GM12878 (cell line): ENCODE data around the gene SSBP3. TPM values are rescaled to one million over a fixed set of nuclear protein-coding genes. Genes with fewer than 3 reads are reported as not detected.

Experiments
- ATAC-seq: fragments of 200-7000 bp; cut with Tn5 transposase; 3 replicates; pipeline ENCODE4 v1.9.1; 2020; ENCODE audit warnings: mild to moderate bottlenecking, moderate library complexity
- BruUV-seq: library from RNA; stranded (reverse); fragments of 400-500 nt; replicated peaks from 2 replicates; lab custom pipeline; 2021; lab: Mats Ljungman, UMichigan
- CTCF ChIA-PET: fragments of 300-600 bp; sonication (Branson Sonifier 250); formaldehyde crosslinking; extraction: SDS; loops from one replicate; lab custom pipeline; 2021; ENCODE audit warnings: inconsistent platforms; lab: Yijun Ruan, JAX
- POLR2A ChIA-PET: fragments of 350-600 bp; formaldehyde crosslinking; extraction: SDS; loops from one replicate; lab custom pipeline; 2021; ENCODE audit warnings: inconsistent platforms; lab: Charles Lee
- RAD21 ChIA-PET: fragments of 300-600 bp; sonication (Branson Sonifier 250); formaldehyde crosslinking; loops from one replicate; lab custom pipeline; 2023; ENCODE audit warnings: antibody characterized with exemption; ENCODE audit not compliant: unreplicated experiment; lab: Charles Lee
- SMC1A ChIA-PET: fragments of 300-600 bp; sonication (Branson Sonifier 250); formaldehyde crosslinking; loops from one replicate; lab custom pipeline; 2023; ENCODE audit not compliant: unreplicated experiment, uncharacterized antibody; lab: Charles Lee
- DNase-seq: peaks from one replicate; pipeline ENCODE4 v3.0.0-alpha.2; 2011; ENCODE audit warnings: low read depth, low spot score
- FAIRE-seq: peaks from 3 replicates; lab custom pipeline; 2011; peaks lifted over from hg19 to GRCh38; lab: Jason Lieb, UNC
- H2AFZ ChIP-seq: 2 replicates; pipeline ENCODE4 v1.6.0; 2011; ENCODE audit warnings: low read depth, low read length, control low read depth; ENCODE audit not compliant: control insufficient read depth
- H3K27ac ChIP-seq: 2 replicates; pipeline ENCODE4 v1.5.1; 2011; ENCODE audit warnings: control low read depth; ENCODE audit not compliant: control insufficient read depth, insufficient read depth
- H3K27me3 ChIP-seq, 2 experiments: replicated peaks in 1 of 2; 2 replicates each; pipeline versions ENCODE4 v1.6.0 to v1.6.1; 2011; ENCODE audit warnings: low read length in 1 of 2; ENCODE audit not compliant: control insufficient read depth in 2 of 2, insufficient read depth in 2 of 2
- H3K36me3 ChIP-seq, 2 experiments: 2 replicates each; pipeline ENCODE4 v1.5.1; 2011; ENCODE audit warnings: low read length in 1 of 2; ENCODE audit not compliant: control insufficient read depth in 2 of 2, insufficient read depth in 2 of 2
- H3K4me1 ChIP-seq: 2 replicates; pipeline ENCODE4 v1.6.1; 2011; ENCODE audit warnings: mild to moderate bottlenecking, low read length, moderate library complexity, mixed read lengths; ENCODE audit not compliant: control insufficient read depth, insufficient read depth
- H3K4me2 ChIP-seq: 2 replicates; pipeline ENCODE4 v1.6.0; 2011; ENCODE audit warnings: control low read depth; ENCODE audit not compliant: control insufficient read depth, insufficient read depth
- H3K4me3 ChIP-seq: fragments of 200-600 bp; sonication (generic); 2 replicates; pipeline ENCODE4 v1.5.1; 2016
- H3K79me2 ChIP-seq: 2 replicates; pipeline ENCODE4 v1.6.0; 2011; ENCODE audit warnings: low read length; ENCODE audit not compliant: control insufficient read depth, insufficient read depth
- H3K9ac ChIP-seq: 2 replicates; pipeline ENCODE4 v1.8.0; 2011; ENCODE audit warnings: low read length, control low read depth, mixed read lengths; ENCODE audit not compliant: control insufficient read depth, insufficient read depth
- H3K9me3 ChIP-seq: replicated peaks from 3 replicates; pipeline ENCODE4 v1.5.1; 2011; ENCODE audit warnings: mild to moderate bottlenecking, low read length; ENCODE audit not compliant: control insufficient read depth, insufficient read depth
- H4K20me1 ChIP-seq: 2 replicates; pipeline ENCODE4 v1.6.0; 2011; ENCODE audit not compliant: control insufficient read depth, insufficient read depth
- ASH2L ChIP-seq: fragments of 300-600, 200-600 bp; sonication (generic); IDR thresholded peaks from 2 replicates; pipeline ENCODE4 v1.6.1; 2017; ENCODE audit warnings: low read depth, mild to moderate bottlenecking, borderline replicate concordance
- BMI1 ChIP-seq: fragments of 450-650 bp; IDR thresholded peaks from 2 replicates; pipeline ENCODE4 v1.6.1; 2016; ENCODE audit warnings: mild to moderate bottlenecking, moderate library complexity, borderline replicate concordance
- DPF2 ChIP-seq: fragments of 450-650 bp; IDR thresholded peaks from 2 replicates; pipeline ENCODE4 v1.6.1; 2017; ENCODE audit warnings: mild to moderate bottlenecking
- ETV6 ChIP-seq, 2 experiments: fragments of 450-650 bp in 1 of 2; IDR thresholded peaks in 1 of 2; conservative IDR thresholded peaks in 1 of 2; 2 replicates each; pipeline ENCODE4 v1.6.1; 2014; ENCODE audit warnings: antibody characterized with exemption in 1 of 2, borderline replicate concordance in 1 of 2, low read depth in 1 of 2, mild to moderate bottlenecking in 1 of 2, moderate library complexity in 1 of 2
- EZH2 ChIP-seq: IDR thresholded peaks from 2 replicates; pipeline ENCODE4 v1.6.1; 2012; ENCODE audit warnings: low read depth, mild to moderate bottlenecking, control low read depth, inconsistent platforms, low read length, borderline replicate concordance; ENCODE audit not compliant: control insufficient read depth
- IRF3 ChIP-seq: fragments of 450-650 bp; IDR thresholded peaks from 2 replicates; pipeline ENCODE4 v1.6.1; 2014; ENCODE audit warnings: mild to moderate bottlenecking
- NR2C2 ChIP-seq: IDR thresholded peaks from 2 replicates; pipeline ENCODE4 v1.6.1; 2011; ENCODE audit warnings: borderline replicate concordance, low read depth; ENCODE audit not compliant: control insufficient read depth, insufficient read length
- RAD21 ChIP-seq: IDR thresholded peaks from 2 replicates; pipeline ENCODE4 v1.6.1; 2011; ENCODE audit warnings: mild to moderate bottlenecking, low read depth, low read length, moderate library complexity; ENCODE audit not compliant: insufficient read depth
- RAD51 ChIP-seq: fragments of 450-650 bp; IDR thresholded peaks from 2 replicates; pipeline ENCODE4 v1.6.1; 2016; ENCODE audit warnings: moderate library complexity, mild to moderate bottlenecking, inconsistent platforms
- SIN3A ChIP-seq: IDR thresholded peaks from 2 replicates; pipeline ENCODE4 v1.6.1; 2012; ENCODE audit warnings: low read depth, low read length, improper control_type of control experiment
- SMAD5 ChIP-seq: IDR thresholded peaks from 2 replicates; pipeline ENCODE4 v1.6.1; 2016; ENCODE audit warnings: antibody characterized with exemption, low read depth
- SRF ChIP-seq, 2 experiments: IDR thresholded peaks; 2 replicates each; pipeline ENCODE4 v1.6.1; 2011; ENCODE audit warnings: low read depth in 2 of 2, low read length in 2 of 2, mild to moderate bottlenecking in 1 of 2, moderate library complexity in 1 of 2
- TCF3 ChIP-seq: IDR thresholded peaks from 2 replicates; pipeline ENCODE4 v1.6.1; 2012; ENCODE audit warnings: low read depth, mild to moderate bottlenecking, low read length, borderline replicate concordance; ENCODE audit not compliant: insufficient read depth
- WGBS: methylation state at CpG from one replicate; pipeline ENCODE4 v1.1.6; 2016; ENCODE audit warnings: low lambda C conversion rate; ENCODE audit not compliant: insufficient replicate concordance, insufficient coverage; ENCODE audit errors: missing lambda C conversion rate; 5-methylcytosine and 5-hydroxymethylcytosine counted together
- in situ Hi-C: fragments of 300-500 bp; cut with MboI; formaldehyde crosslinking; loops from 9 replicates; pipeline ENCODE4 v1.14.3; 2018; ENCODE audit warnings: mixed read lengths
- intact Hi-C: fragments of 100-400 bp; cut with micrococcal nuclease; formaldehyde crosslinking; loops from one replicate; pipeline ENCODE4 v1.14.2; 2022; ENCODE audit not compliant: unreplicated experiment
- polyA plus RNA-seq, 11 experiments: library from polyadenylated mRNA; depleted of rRNA in 4 of 11; unstranded in 6 of 11; stranded (reverse) in 5 of 11; fragments of >200 nt; fragmentation: Nextera tagmentation in 4 of 11; fragmentation: Illumina TruSeq in 1 of 11; extraction: Ambion mirVana in 4 of 11; extraction: Trizol in 1 of 11; gene quantifications; 1 replicate in 1 of 11; 2 replicates in 10 of 11; pipeline versions ENCODE4 v1.2.1 to v1.2.3, GENCODE V29; 2011 to 2016; ENCODE audit warnings: inconsistent platforms in 2 of 11, missing spikeins in 2 of 11, low read depth in 1 of 11
- total RNA-seq, 4 experiments: library from RNA; depleted of rRNA in 3 of 4; stranded (reverse); fragments of >200 nt in 3 of 4; fragmentation: Illumina TruSeq in 1 of 4; extraction: Trizol in 1 of 4; gene quantifications; 2 replicates each; pipeline versions ENCODE4 v1.2.1 to v1.2.3, GENCODE V29; 2013 to 2021
- TF ChIP-seq, protein P1 (sequence below): IDR thresholded peaks from 2 replicates; pipeline ENCODE4 v1.6.1; 2012; ENCODE audit warnings: low read length, inconsistent platforms
- TF ChIP-seq, protein P2 (sequence below): IDR thresholded peaks from 2 replicates; pipeline ENCODE4 v1.6.1; 2011; ENCODE audit warnings: mild to moderate bottlenecking, low read depth, low read length, moderate library complexity; ENCODE audit not compliant: insufficient replicate concordance
- TF ChIP-seq, protein P3 (sequence below): fragments of 450-650 bp; formaldehyde crosslinking; IDR thresholded peaks from 2 replicates; pipeline ENCODE4 v1.5.0; 2022; ENCODE audit warnings: mild to moderate bottlenecking, missing genetic modification characterization

The SSBP3 gene
- total and polyA plus RNA-seq, 10 of the 15 experiments (the other 5 are each of a cell fraction or from before 2014, with no cell fraction given) = 4.1 to 51.7 (median 17.1) TPM

GRCh38 chr1:54279457-54279856 is 126.7 kb downstream of the SSBP3 start:
- RAD21 ChIA-PET = no interaction called here
- intact Hi-C loops (no loop called here), in situ Hi-C loops (no loop called here)
- Histone ChIP-seq H3K9me3 (no peaks in the 10 kb centered on the region), H4K20me1 (no peaks in the 10 kb centered on the region), H3K36me3 (peaks cover 2 to 9% of the 10 kb centered on the region in 2 experiments; a peak in 3 of 4 replicates), H3K79me2 (no peaks in the 10 kb centered on the region), H3K4me3 (no peak overlapping the region), H2AFZ (no peak overlapping the region), H3K27me3 (no peaks in the 10 kb centered on the region), H3K4me1 (peaks cover 15% of the 10 kb centered on the region), H3K27ac (no peak overlapping the region), H3K9ac (no peak overlapping the region), H3K4me2 (no peak overlapping the region)
- FAIRE-seq = no peak
- WGBS = 97% methylated on average over 8 of the region's 8 CpGs
- no peak for DNase-seq
- no TSS peak for BruUV-seq
- SMC1A ChIA-PET = no interaction called here
- no peak for ATAC-seq
- CTCF ChIA-PET = no interaction called here
- POLR2A ChIA-PET = no interaction called here
- TF ChIP-seq, protein P1, sequence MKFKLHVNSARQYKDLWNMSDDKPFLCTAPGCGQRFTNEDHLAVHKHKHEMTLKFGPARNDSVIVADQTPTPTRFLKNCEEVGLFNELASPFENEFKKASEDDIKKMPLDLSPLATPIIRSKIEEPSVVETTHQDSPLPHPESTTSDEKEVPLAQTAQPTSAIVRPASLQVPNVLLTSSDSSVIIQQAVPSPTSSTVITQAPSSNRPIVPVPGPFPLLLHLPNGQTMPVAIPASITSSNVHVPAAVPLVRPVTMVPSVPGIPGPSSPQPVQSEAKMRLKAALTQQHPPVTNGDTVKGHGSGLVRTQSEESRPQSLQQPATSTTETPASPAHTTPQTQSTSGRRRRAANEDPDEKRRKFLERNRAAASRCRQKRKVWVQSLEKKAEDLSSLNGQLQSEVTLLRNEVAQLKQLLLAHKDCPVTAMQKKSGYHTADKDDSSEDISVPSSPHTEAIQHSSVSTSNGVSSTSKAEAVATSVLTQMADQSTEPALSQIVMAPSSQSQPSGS = no peak
- TF ChIP-seq RAD21 = no peak
- TF ChIP-seq, protein P2, sequence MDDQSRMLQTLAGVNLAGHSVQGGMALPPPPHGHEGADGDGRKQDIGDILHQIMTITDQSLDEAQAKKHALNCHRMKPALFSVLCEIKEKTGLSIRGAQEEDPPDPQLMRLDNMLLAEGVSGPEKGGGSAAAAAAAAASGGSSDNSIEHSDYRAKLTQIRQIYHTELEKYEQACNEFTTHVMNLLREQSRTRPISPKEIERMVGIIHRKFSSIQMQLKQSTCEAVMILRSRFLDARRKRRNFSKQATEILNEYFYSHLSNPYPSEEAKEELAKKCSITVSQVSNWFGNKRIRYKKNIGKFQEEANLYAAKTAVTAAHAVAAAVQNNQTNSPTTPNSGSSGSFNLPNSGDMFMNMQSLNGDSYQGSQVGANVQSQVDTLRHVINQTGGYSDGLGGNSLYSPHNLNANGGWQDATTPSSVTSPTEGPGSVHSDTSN = no peak
- TF ChIP-seq BMI1 = no peak
- TF ChIP-seq SRF (IDR thresholded peaks at IDR 0.05; ENCODE audit: low read depth in 2 of 2, low read length in 2 of 2) = no peak
- no peak for TF ChIP-seq DPF2
- no peak for TF ChIP-seq IRF3
- TF ChIP-seq SMAD5 = no peak
- TF ChIP-seq NR2C2 = no peak
- no peak for TF ChIP-seq EZH2
- TF ChIP-seq SIN3A = no peak
- no peak for TF ChIP-seq ASH2L
- TF ChIP-seq TCF3 = no peak
- TF ChIP-seq ETV6 (conservative IDR thresholded peaks at IDR 0.05 in 1 of 2, IDR thresholded peaks at IDR 0.05 in 1 of 2; ENCODE audit: borderline replicate concordance in 1 of 2, low read depth in 1 of 2) = no peak
- no peak for TF ChIP-seq RAD51
- TF ChIP-seq, protein P3, sequence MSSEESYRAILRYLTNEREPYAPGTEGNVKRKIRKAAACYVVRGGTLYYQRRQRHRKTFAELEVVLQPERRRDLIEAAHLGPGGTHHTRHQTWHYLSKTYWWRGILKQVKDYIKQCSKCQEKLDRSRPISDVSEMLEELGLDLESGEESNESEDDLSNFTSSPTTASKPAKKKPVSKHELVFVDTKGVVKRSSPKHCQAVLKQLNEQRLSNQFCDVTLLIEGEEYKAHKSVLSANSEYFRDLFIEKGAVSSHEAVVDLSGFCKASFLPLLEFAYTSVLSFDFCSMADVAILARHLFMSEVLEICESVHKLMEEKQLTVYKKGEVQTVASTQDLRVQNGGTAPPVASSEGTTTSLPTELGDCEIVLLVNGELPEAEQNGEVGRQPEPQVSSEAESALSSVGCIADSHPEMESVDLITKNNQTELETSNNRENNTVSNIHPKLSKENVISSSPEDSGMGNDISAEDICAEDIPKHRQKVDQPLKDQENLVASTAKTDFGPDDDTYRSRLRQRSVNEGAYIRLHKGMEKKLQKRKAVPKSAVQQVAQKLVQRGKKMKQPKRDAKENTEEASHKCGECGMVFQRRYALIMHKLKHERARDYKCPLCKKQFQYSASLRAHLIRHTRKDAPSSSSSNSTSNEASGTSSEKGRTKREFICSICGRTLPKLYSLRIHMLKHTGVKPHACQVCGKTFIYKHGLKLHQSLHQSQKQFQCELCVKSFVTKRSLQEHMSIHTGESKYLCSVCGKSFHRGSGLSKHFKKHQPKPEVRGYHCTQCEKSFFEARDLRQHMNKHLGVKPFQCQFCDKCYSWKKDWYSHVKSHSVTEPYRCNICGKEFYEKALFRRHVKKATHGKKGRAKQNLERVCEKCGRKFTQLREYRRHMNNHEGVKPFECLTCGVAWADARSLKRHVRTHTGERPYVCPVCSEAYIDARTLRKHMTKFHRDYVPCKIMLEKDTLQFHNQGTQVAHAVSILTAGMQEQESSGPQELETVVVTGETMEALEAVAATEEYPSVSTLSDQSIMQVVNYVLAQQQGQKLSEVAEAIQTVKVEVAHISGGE (CRISPR knock-in tag) = no peak
